ENCODE data around the gene PLD4.
"Not testable (repeated sequence)": the region's sequence is repeated elsewhere in the genome, so short reads cannot be mapped to it uniquely, and the experiment has no call there.

Gene PLD4
- total RNA-seq, result 0 to 0.15 (median 0.04) reads per million in 4 donors

GRCh38 chr14:104924421-104925213 lies at the start of gene PLD4:
PLD4 (plus strand) TSS chr14:104924879; CDS start chr14:104927141, 2,262 bp downstream.
- no peak for DNase-seq

GRCh38 chr14:104875412-104875751 lies 49.3 kb upstream of the PLD4 start:
- DNase-seq, result no peak

- no peak for DNase-seq
Measured at GRCh38 chr14:104875811-104876210, 48.9 kb upstream of the PLD4 start.

GRCh38 chr14:104876251-104876699 lies 48.4 kb upstream of the PLD4 start:
- DNase-seq, result peak in 2 of 5 donors; percentile 12 to 36

- DNase-seq, result no peak
Measured at GRCh38 chr14:104877066-104877805, 47.4 kb upstream of the PLD4 start.

- DNase-seq, result no peak
Measured at GRCh38 chr14:104877806-104878550, 46.7 kb upstream of the PLD4 start.

GRCh38 chr14:104878582-104878981 lies 46.1 kb upstream of the PLD4 start:
- DNase-seq, result no peak

GRCh38 chr14:104879201-104879982 lies 45.3 kb upstream of the PLD4 start:
- no peak for DNase-seq

GRCh38 chr14:104879983-104880565 lies 44.6 kb upstream of the PLD4 start:
- DNase-seq, result no peak

- DNase-seq, result no peak
Measured at GRCh38 chr14:104880584-104881210, 44.0 kb upstream of the PLD4 start.

- DNase-seq, result peak in 1 of 5 donors; percentile 11
Measured at GRCh38 chr14:104881369-104881979, 43.2 kb upstream of the PLD4 start.

GRCh38 chr14:104882325-104882973 lies 42.2 kb upstream of the PLD4 start:
- DNase-seq, result no peak

GRCh38 chr14:104882991-104883660 lies 41.6 kb upstream of the PLD4 start:
- no peak for DNase-seq

- DNase-seq, result peak in 1 of 5 donors; percentile 9
Measured at GRCh38 chr14:104883681-104884361, 40.9 kb upstream of the PLD4 start.

GRCh38 chr14:104884381-104884780 lies 40.3 kb upstream of the PLD4 start:
- not testable (repeated sequence) for DNase-seq

- peak in 1 of 5 donors; percentile 12 for DNase-seq
Measured at GRCh38 chr14:104885031-104885972, 39.4 kb upstream of the PLD4 start.

GRCh38 chr14:104885973-104886689 lies 38.5 kb upstream of the PLD4 start:
- no peak for DNase-seq

All from T-helper 1 cell (primary cell).